MM.1S (cell line): Measurements from ENCODE around the gene RNASE11.

Experiments used
- DNase-seq: peaks from one replicate; pipeline ENCODE4 v3.0.0-alpha.2; 2015
- H2AFZ ChIP-seq: fragments of 300-600 bp; sonication (generic); 2 replicates; pipeline ENCODE4 v1.6.0; 2016; ENCODE audit warnings: antibody characterized with exemption, low read length
- H3F3A ChIP-seq: fragments of 300-600 bp; sonication (generic); 2 replicates; pipeline ENCODE4 v1.6.1; 2016; ENCODE audit warnings: mild to moderate bottlenecking, antibody characterized with exemption, low read length, moderate library complexity, mixed read lengths; ENCODE audit not compliant: insufficient read depth
- H3K27ac ChIP-seq: fragments of 300-600 bp; sonication (generic); 2 replicates; pipeline ENCODE4 v1.5.1; 2016; ENCODE audit warnings: mild to moderate bottlenecking, low read length
- H3K27me3 ChIP-seq: fragments of 300-600 bp; sonication (generic); replicated peaks from 2 replicates; pipeline ENCODE4 v1.6.0; 2016; ENCODE audit warnings: low read length; ENCODE audit not compliant: insufficient read depth
- H3K36me3 ChIP-seq: fragments of 300-600 bp; sonication (generic); replicated peaks from 2 replicates; pipeline ENCODE4 v1.6.1; 2016; ENCODE audit warnings: mild to moderate bottlenecking, low read length, mixed read lengths; ENCODE audit not compliant: insufficient read depth
- H3K4me1 ChIP-seq: fragments of 300-600 bp; sonication (generic); 2 replicates; pipeline ENCODE4 v1.6.1; 2016; ENCODE audit warnings: low read length, mixed read lengths
- H3K4me2 ChIP-seq: fragments of 300-600 bp; sonication (generic); 2 replicates; pipeline ENCODE4 v1.6.0; 2016; ENCODE audit warnings: low read depth, low read length
- H3K4me3 ChIP-seq: fragments of 300-600 bp; sonication (generic); 2 replicates; pipeline ENCODE4 v1.5.1; 2016; ENCODE audit warnings: low read length, mixed read lengths
- H3K79me2 ChIP-seq: fragments of 300-600 bp; sonication (generic); 2 replicates; pipeline ENCODE4 v1.6.1; 2016; ENCODE audit warnings: mixed run types, low read length, mixed read lengths
- H3K9ac ChIP-seq: fragments of 300-600 bp; sonication (generic); 2 replicates; pipeline ENCODE4 v1.6.1; 2016; ENCODE audit warnings: low read length, mixed read lengths
- H3K9me2 ChIP-seq: fragments of 300-600 bp; sonication (generic); replicated peaks from 2 replicates; pipeline ENCODE4 v1.6.1; 2016; ENCODE audit warnings: mild to moderate bottlenecking, low read length, mixed read lengths; ENCODE audit not compliant: insufficient read depth
- H3K9me3 ChIP-seq: fragments of 300-600 bp; sonication (generic); replicated peaks from 2 replicates; pipeline ENCODE4 v1.6.1; 2016; ENCODE audit warnings: mild to moderate bottlenecking, low read length, mixed read lengths; ENCODE audit not compliant: insufficient read depth
- H4K20me1 ChIP-seq: fragments of 300-600 bp; sonication (generic); 2 replicates; pipeline ENCODE4 v1.6.1; 2016; ENCODE audit warnings: mild to moderate bottlenecking, low read length, moderate library complexity, mixed read lengths; ENCODE audit not compliant: insufficient read depth
- CTCF ChIP-seq: fragments of 300-600 bp; sonication (generic); IDR thresholded peaks from 2 replicates; pipeline ENCODE4 v1.5.1; 2016; ENCODE audit warnings: antibody characterized with exemption, low read length, mixed read lengths
- EZH2 ChIP-seq: fragments of 300-600 bp; sonication (generic); optimal IDR thresholded peaks from 2 replicates; pipeline ENCODE3; 2017; ENCODE audit warnings: low read depth, mild to moderate bottlenecking, antibody characterized with exemption, low read length, mixed read lengths
- EZH2phosphoT487 ChIP-seq: fragments of 300-600 bp; sonication (generic); IDR thresholded peaks from 2 replicates; pipeline ENCODE4 v1.6.1; 2018; ENCODE audit warnings: antibody characterized with exemption, low read length

Gene RNASE11

GRCh38 chr14:20548414-20549158 is 39.2 kb downstream of the RNASE11 start:
- TF ChIP-seq CTCF (no peak), EZH2 (no peak), EZH2phosphoT487 (no peak)
- Histone ChIP-seq H3K4me2 (no peak overlapping the region), H3K27ac (no peak overlapping the region), H4K20me1 (no peaks in the 10 kb centered on the region), H3K4me1 (no peaks in the 10 kb centered on the region), H3K79me2 (no peaks in the 10 kb centered on the region), H3K4me3 (no peak overlapping the region), H3F3A (no peaks in the 10 kb centered on the region), H2AFZ (no peak overlapping the region), H3K9me2 (no peaks in the 10 kb centered on the region), H3K9me3 (no peaks in the 10 kb centered on the region), H3K27me3 (no peaks in the 10 kb centered on the region), H3K9ac (no peak overlapping the region), H3K36me3 (no peaks in the 10 kb centered on the region)
- no peak for DNase-seq

GRCh38 chr14:20546877-20547276 is 40.9 kb downstream of the RNASE11 start:
- Histone ChIP-seq H2AFZ (no peak overlapping the region), H3K9ac (no peak overlapping the region), H4K20me1 (no peaks in the 10 kb centered on the region), H3K4me2 (no peak overlapping the region), H3K9me3 (no peaks in the 10 kb centered on the region), H3K4me1 (no peaks in the 10 kb centered on the region), H3K27me3 (no peaks in the 10 kb centered on the region), H3K79me2 (no peaks in the 10 kb centered on the region), H3K9me2 (no peaks in the 10 kb centered on the region), H3F3A (no peaks in the 10 kb centered on the region), H3K36me3 (no peaks in the 10 kb centered on the region), H3K4me3 (no peak overlapping the region), H3K27ac (no peak overlapping the region)
- no peak for DNase-seq
- TF ChIP-seq CTCF (no peak), EZH2 (no peak), EZH2phosphoT487 (no peak)

DNA sequence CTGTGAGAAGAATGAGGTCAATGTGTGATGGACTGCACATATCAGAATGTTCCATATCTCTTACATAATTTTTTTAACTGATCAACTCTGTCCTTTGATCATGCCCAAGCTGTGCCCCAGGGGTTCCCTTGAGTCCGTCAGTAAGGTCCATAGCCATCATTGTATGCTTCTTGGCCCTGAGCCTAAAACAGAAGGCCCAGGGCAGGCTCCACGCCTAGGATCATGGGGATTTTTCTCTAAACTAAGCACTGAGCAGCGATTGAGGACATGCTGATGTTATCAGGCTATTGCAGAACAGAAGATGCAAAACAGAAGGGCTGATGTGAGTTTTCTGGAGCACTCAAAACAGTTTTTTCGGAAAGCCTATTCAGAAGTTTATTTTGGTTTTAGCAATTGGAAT is 47.9 kb downstream of the RNASE11 start:
- H3K36me3 ChIP-seq = no peaks in the 10 kb centered on the region
- no peak overlapping the region for H3K4me3 ChIP-seq
- H3K9ac ChIP-seq = no peak overlapping the region
- no peaks in the 10 kb centered on the region for H3K27me3 ChIP-seq
- H3K4me1 ChIP-seq = no peaks in the 10 kb centered on the region
- no peak overlapping the region for H2AFZ ChIP-seq
- H3K4me2 ChIP-seq = no peak overlapping the region
- H3K9me3 ChIP-seq = no peaks in the 10 kb centered on the region
- H3K79me2 ChIP-seq = no peaks in the 10 kb centered on the region
- H3F3A ChIP-seq = no peaks in the 10 kb centered on the region
- no peaks in the 10 kb centered on the region for H3K9me2 ChIP-seq
- no peak overlapping the region for H3K27ac ChIP-seq
- TF ChIP-seq CTCF = no peak
- TF ChIP-seq EZH2phosphoT487 = no peak
- no peak for TF ChIP-seq EZH2
- no peaks in the 10 kb centered on the region for H4K20me1 ChIP-seq
- DNase-seq = no peak
